Measurements from ENCODE around the gene PCK1. TPM values are rescaled to one million over a fixed set of nuclear protein-coding genes. Genes with fewer than 3 reads are reported as not detected.

Gene PCK1
- total RNA-seq, 2 donors from 2014 or later = 214 to 328 TPM

- DNase-seq (no peak), ATAC-seq (no peak)
- intact Hi-C loops (cut with DNase I, micrococcal nuclease) = no loop called here
These were observed 5.3 kb upstream of the PCK1 start for GRCh38 chr20:57555457-57556184.

GRCh38 chr20:57556980-57557274, 4.0 kb upstream of the PCK1 start:
- no peak for ATAC-seq

GRCh38 chr20:57557926-57558613, 2.8 kb upstream of the PCK1 start:
- ATAC-seq (no peak), DNase-seq (no peak)
- intact Hi-C loops (cut with DNase I, micrococcal nuclease) = no loop called here

More at GRCh38 chr20:57556980-57557274, 4.0 kb upstream of the PCK1 start:
- intact Hi-C loops (cut with DNase I, micrococcal nuclease) = no loop called here
- DNase-seq = no peak

- no peak for DNase-seq
- intact Hi-C loops (cut with DNase I, micrococcal nuclease) = no loop called here
- ATAC-seq = peak; percentile 18
These were observed 2.2 kb upstream of the PCK1 start for GRCh38 chr20:57558614-57559288.

DNA sequence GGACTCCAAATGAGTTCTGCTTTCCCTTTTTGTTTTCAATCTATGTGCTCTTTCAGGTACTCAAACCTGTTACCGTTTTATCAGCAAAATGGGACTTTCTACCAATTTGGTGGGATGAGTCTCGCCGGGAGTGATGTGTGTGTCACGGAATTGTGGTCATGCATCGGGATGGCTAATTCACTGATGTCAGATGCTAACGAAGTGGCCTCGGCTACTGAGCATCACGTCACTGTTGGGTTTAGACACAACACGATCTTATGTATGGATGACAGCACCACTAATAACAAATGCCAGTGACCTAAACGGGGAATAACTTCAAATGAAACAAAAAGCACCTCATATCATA, 1.6 kb upstream of the PCK1 start:
- DNase-seq (no peak), ATAC-seq (no peak)
- intact Hi-C loops (cut with DNase I, micrococcal nuclease) = no loop called here

- ATAC-seq (peak; percentile 52), DNase-seq (no peak)
These were observed 1.0 kb upstream of the PCK1 start for GRCh38 chr20:57559658-57560553.

GRCh38 chr20:57561356-57562279, 708 bp downstream of the PCK1 start:
- ATAC-seq (no peak), DNase-seq (no peak)
- intact Hi-C loops (cut with DNase I, micrococcal nuclease) = no loop called here

More at GRCh38 chr20:57559658-57560553, 1.0 kb upstream of the PCK1 start:
- intact Hi-C loops (cut with DNase I, micrococcal nuclease) = no loop called here

DNA sequence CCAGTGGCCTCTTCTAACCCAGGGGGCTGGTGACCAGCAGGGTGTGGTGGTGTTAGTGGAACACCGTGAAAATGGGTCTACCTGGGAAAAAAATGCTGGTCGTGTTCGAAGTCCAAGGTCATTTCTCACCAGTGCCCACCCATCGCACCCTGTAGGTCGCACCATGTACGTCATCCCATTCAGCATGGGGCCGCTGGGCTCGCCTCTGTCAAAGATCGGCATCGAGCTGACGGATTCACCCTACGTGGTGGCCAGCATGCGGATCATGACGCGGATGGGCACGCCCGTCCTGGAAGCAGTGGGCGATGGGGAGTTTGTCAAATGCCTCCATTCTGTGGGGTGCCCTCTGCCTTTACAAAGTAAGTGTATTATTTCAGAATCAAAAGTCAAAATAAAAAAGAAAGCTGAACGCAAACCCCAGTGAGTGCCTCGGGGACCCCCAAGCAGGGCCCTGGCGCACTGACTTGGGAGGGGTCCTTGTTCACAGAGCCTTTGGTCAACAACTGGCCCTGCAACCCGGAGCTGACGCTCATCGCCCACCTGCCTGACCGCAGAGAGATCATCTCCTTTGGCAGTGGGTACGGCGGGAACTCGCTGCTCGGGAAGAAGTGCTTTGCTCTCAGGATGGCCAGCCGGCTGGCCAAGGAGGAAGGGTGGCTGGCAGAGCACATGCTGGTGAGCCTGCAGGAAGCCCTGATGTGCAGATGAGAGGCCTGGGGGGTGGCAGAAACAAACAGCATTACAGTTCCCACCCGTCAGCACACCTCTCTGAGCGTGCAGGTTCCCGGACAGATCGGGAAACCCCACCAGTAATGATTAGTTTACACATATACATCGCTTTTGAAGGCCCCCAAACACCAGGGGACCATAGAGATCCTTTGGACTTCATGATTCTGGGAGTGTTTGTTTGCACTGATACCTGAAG, 1.9 kb downstream of the PCK1 start:
- intact Hi-C loops (cut with DNase I, micrococcal nuclease) = no loop called here
- DNase-seq = peak in 1 of 2 donors; percentile 33
- ATAC-seq = no peak

- DNase-seq = no peak
- intact Hi-C loops (cut with DNase I, micrococcal nuclease) = no loop called here
- no peak for ATAC-seq
These were observed 2.6 kb downstream of the PCK1 start for GRCh38 chr20:57563522-57563921.

DNA sequence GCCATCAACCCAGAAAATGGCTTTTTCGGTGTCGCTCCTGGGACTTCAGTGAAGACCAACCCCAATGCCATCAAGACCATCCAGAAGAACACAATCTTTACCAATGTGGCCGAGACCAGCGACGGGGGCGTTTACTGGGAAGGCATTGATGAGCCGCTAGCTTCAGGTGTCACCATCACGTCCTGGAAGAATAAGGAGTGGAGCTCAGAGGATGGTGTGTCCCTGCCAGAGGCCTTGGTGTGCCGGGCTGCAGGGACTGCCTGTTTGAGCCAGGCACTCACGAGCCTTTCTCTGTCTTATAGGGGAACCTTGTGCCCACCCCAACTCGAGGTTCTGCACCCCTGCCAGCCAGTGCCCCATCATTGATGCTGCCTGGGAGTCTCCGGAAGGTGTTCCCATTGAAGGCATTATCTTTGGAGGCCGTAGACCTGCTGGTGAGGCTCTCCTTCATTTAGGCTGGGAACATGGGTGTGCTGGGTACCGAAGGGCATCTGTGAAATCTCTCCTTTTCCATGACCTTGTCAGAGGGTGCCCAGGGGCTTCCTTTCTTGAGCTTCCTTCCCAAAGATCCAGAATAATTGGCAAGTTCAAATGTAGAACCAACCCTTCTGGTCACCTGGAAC, 3.4 kb downstream of the PCK1 start:
- no peak for DNase-seq
- ATAC-seq = no peak
- intact Hi-C loops (cut with DNase I, micrococcal nuclease) = no loop called here

GRCh38 chr20:57564951-57565642, 4.2 kb downstream of the PCK1 start:
- no peak for ATAC-seq
- DNase-seq = no peak
- intact Hi-C loops (cut with DNase I, micrococcal nuclease) = no loop called here

DNA sequence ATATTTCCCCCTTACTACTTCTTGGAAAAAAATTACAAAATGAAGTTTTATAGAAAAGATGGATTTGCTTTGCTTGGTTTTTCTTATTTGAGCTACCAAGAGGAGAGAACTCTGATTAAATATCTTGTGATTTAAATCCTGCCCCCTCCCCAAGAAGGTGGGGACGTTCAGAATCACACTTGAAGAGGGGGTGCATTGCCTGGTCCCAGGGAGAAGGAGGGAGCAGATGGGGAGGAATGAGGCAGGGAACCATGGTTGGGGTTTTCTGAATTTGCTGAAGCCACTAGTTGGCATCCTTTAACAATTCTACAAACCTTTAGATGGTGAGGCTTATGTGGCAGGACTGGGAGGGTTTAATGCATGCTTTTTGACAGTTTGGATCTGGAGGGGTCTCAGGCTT, 5.5 kb downstream of the PCK1 start:
- intact Hi-C loops (cut with DNase I, micrococcal nuclease) = no loop called here
- DNase-seq (no peak), ATAC-seq (no peak)

DNA sequence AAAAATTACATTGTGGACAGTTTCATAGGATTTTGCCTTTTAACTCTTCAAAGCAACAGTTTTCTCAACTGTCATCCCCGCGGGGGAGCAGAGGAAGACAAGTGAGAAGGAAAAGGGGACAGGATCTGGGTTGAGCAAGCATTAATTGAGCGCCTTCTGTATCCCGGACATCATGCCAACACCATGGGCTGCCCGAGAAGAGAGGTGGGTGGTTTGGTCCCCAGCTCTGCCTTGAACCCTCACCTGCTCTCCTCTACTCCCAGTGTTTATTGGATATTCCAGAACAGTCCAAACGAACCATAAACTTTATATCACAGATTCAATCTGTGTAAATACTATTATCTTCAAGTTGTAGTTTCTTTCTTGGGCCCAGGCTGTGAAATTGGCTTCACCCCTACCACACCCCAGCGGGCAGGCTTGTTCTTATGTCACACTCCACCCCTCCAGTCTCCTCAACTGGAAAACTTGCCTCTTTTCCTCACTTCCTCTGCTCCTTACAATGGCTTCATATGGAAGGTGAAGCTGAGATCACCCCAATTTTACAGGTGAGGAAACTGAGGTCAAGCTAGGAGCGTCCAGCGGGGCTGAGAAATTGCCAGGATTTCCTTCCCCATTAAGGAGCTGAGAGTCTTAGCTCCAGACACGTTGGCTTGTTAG, 6.0 kb downstream of the PCK1 start:
- no peak for DNase-seq
- ATAC-seq = peak; percentile 37
- intact Hi-C loops (cut with DNase I, micrococcal nuclease) = no loop called here

- DNase-seq (peak in 1 of 2 donors; percentile 69), ATAC-seq (peak; percentile 12)
- intact Hi-C loops (cut with DNase I, micrococcal nuclease) = no loop called here
These were observed 6.7 kb downstream of the PCK1 start for GRCh38 chr20:57567471-57568079.

All from left colon (tissue), 2 donors.